Muscle layer of duodenum (tissue), 2 donors: ENCODE results near the gene GRM2.

Experiments
- H3K27ac ChIP-seq: one replicate; pipeline ENCODE4 v1.7.0; 2013; ENCODE audit warnings: mild to moderate bottlenecking, low read length
- H3K27me3 ChIP-seq: one replicate; pipeline ENCODE4 v1.7.0; 2013; ENCODE audit warnings: low read depth, mild to moderate bottlenecking, control low read depth, low read length
- H3K36me3 ChIP-seq, 2 donors: one replicate each; pipeline ENCODE4 v1.7.0; 2013; ENCODE audit warnings: low read length in 2 of 2, control low read depth in 1 of 2, mild to moderate bottlenecking in 1 of 2; ENCODE audit not compliant: insufficient read depth in 2 of 2, control insufficient read depth in 1 of 2
- H3K4me1 ChIP-seq, 2 donors: one replicate each; pipeline ENCODE4 v1.7.0; 2013; ENCODE audit warnings: low read length in 2 of 2, mild to moderate bottlenecking in 2 of 2, control low read depth in 1 of 2, moderate library complexity in 1 of 2; ENCODE audit not compliant: insufficient read depth in 2 of 2, control insufficient read depth in 1 of 2
- H3K4me3 ChIP-seq, 2 donors: one replicate each; pipeline ENCODE4 v1.7.0; 2013; ENCODE audit warnings: low read length in 2 of 2, low read depth in 1 of 2, mild to moderate bottlenecking in 1 of 2
- H3K9me3 ChIP-seq, 2 donors: one replicate each; pipeline ENCODE4 v1.7.0; 2013; ENCODE audit warnings: low read length in 2 of 2, control low read depth in 1 of 2, mild to moderate bottlenecking in 1 of 2; ENCODE audit not compliant: control insufficient read depth in 1 of 2
- donor health status: healthy.

GRM2 gene

DNA sequence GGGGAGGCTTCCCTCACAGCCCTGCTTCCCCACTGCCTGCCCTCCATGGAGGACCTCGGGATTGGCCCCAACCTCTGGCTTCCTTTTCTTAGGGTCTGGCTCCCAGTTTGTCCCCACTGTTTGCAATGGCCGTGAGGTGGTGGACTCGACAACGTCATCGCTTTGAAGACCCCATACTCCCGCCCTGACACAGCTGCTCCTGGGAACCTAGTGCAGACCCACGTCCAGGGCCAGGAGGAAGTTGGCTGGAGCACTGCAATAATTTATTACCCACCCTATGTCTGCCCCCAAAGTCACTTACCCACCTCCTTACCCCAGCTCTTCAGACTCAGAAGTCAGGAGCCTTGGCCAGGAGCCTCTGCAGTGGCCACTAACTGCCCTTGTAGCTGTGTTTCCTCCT is 11.1 kb downstream of the GRM2 start:
- Histone ChIP-seq H3K36me3 (no peaks in the 10 kb centered on the region), H3K27me3 (no peaks in the 10 kb centered on the region), H3K9me3 (no peaks in the 10 kb centered on the region), H3K4me3 (no peak overlapping the region), H3K27ac (no peak overlapping the region), H3K4me1 (no peaks in the 10 kb centered on the region)

DNA sequence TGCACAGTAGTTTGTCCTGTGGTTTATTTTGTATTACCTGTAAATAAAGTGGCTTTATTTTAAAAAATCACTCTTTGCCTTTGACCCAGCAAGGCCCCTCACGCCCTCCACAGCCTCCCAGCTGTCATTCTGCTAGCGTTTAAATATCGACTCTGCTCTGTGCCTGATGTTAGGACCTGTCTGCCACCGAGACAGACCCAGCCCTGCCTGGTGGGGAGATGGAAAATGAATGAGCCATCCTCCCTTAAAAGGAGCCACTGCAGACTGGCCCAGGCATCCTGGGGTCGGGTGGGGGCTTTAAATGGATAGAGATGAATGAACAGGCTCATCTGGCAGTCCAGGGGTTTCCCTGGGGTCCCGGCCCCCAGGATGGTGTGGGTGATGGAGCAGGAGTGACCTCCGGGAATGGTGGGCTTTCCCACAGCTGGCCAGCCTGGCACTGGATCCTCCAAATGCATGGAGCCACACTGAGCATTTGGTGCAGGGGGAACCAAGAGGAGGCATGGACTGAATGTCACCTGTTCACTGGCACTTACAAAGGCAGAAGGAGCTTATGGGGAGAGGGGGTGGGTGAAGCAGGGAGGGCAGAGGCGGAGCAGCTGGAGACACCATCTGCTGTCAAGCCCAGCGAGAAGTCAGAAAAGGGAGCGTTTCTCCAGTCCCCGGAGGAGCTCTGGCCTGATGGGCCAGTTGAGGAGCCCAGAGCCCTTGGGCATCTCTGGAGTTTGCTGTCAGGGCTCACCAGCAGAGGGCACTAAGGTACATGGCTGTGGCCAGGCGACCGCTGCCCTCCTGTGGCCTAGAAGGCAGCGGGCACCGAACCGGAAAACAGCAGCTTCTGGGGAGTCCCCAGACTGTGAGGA is 11.9 kb downstream of the GRM2 start:
- H3K4me3 ChIP-seq, result no peak overlapping the region
- no peaks in the 10 kb centered on the region for H3K27me3 ChIP-seq
- no peak overlapping the region for H3K27ac ChIP-seq

DNA sequence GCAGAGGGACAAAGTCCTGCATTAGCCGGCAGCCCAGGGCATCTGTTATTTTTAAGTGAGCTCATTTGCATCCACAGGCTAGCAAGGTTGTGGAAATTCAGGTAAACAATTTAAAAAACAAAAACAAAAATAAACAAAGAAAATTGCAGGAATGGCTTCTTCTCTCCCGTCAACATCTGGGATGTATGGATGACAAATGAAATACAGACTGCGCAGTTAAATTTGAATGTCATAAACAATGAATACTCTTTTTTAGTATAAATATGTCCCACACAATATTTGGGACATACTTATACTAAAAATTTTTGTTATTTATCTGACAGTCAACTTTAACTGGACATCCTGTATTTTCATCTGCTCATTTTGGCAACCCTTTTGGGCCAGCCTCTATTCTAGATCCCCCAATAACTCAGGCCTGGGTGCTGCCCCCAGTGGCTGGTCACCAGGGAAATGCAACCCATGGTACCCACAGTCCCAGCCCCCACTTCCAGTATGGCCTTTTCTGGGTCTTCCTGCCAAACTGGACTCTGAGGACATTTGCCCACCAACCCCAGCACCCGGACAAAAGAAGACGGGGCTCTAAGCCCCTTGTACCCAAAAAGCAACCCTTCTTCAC is 12.7 kb downstream of the GRM2 start:
- Histone ChIP-seq H3K4me1 (no peaks in the 10 kb centered on the region), H3K27ac (no peak overlapping the region), H3K36me3 (no peaks in the 10 kb centered on the region), H3K27me3 (no peaks in the 10 kb centered on the region), H3K9me3 (no peaks in the 10 kb centered on the region), H3K4me3 (no peak overlapping the region)

More for the DNA sequence above, 11.9 kb downstream of the GRM2 start:
- Histone ChIP-seq H3K9me3 (no peaks in the 10 kb centered on the region), H3K4me1 (no peaks in the 10 kb centered on the region), H3K36me3 (no peaks in the 10 kb centered on the region)

DNA sequence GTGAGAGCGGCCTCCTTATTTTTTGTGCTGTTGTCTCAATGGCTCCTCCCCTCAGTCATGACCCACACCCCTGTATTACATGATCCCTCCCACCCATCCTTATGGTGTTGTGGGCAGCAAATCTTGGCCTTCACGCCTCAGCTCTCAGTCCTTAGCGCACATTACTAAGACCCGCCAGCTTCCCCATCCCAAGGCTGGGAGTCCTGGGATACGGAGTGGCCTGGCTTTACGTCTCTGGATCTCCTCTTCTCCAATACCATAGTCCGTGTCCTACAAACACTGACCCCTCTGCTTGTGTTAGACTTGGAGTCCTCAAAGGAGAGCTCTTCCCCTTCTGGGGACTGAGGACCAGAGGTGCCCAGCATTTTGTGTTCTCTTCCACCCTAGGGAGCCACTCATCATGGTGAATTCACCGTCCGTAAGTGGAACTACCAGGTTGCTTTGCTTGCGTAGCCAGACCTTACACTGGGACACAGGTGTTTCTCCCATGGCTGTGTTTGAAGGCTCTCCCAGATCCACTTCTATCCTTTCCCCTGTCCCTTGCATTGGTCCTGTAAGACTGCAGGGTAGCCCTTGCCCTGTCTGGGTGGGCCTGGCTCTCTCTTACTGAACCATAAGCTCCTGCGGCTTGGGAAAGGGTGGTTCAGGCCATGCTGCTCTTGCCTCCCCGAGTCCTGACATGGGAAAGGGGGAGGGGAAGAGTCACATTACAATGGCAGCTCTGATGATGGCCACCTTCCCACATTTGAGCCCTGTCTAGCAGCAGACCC is 13.6 kb downstream of the GRM2 start:
- H3K27ac ChIP-seq, result no peak overlapping the region
- no peak overlapping the region for H3K4me3 ChIP-seq

DNA sequence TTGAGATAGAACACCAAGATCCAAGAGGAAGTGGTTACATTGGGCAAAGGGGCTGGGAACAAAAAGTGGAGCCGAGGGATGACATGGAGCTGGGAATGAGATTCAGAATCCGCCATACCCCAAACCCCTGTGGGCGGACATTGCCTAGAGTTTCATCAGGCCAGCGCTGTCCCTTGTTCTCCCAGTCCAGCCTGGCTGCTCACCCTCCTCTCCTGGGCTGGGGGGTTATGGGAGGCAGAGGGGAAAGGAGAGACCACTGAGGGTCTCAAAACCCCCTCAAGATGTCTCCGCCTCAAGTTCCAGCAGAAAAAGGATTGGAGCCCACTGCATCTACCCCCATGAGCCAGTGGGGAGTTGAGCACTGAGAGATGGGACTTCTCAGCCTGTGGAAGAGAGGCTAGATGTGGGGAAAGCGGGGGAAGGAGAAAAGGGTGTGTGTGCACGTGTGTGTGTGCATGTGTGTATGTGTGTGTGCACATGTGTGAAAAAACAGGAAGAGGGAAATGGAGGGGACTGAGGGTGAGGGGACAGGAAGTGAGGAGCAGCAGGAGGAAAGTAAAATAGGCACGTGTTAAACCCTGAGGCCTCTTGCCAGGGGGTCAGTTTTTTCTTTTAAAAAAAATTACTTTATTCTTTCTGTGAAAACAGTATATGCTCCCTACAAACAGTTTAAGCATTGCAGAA is 14.3 kb downstream of the GRM2 start:
- no peaks in the 10 kb centered on the region for H3K36me3 ChIP-seq
- H3K4me3 ChIP-seq, result no peak overlapping the region
- H3K4me1 ChIP-seq, result no peaks in the 10 kb centered on the region
- no peaks in the 10 kb centered on the region for H3K9me3 ChIP-seq
- H3K27ac ChIP-seq, result no peak overlapping the region
- H3K27me3 ChIP-seq, result no peaks in the 10 kb centered on the region

More for the DNA sequence above, 13.6 kb downstream of the GRM2 start:
- Histone ChIP-seq H3K9me3 (no peaks in the 10 kb centered on the region), H3K4me1 (no peaks in the 10 kb centered on the region), H3K36me3 (no peaks in the 10 kb centered on the region), H3K27me3 (no peaks in the 10 kb centered on the region)

DNA sequence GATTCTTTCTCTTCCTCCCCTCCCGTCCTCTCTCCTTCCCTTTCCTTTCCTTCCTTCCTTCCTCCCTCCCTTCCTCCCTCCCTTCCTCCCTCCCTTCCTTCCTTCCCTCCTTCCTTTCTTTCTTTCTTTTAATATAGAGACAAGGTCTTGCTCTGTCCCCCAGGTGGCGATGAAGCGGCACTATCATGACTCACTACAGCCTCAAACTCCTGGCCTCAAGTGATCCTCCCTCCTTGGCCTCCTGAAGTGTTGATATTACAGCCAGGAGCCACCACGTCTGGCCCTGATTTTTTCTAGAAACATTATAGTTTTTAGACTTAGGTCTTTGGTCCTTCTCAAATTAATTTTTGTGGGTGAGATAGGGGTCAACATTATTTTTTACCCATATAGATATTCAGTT is 15.5 kb downstream of the GRM2 start:
- no peaks in the 10 kb centered on the region for H3K36me3 ChIP-seq
- H3K27ac ChIP-seq, result no peak overlapping the region
- no peaks in the 10 kb centered on the region for H3K27me3 ChIP-seq
- no peak overlapping the region for H3K4me3 ChIP-seq
- H3K9me3 ChIP-seq, result no peaks in the 10 kb centered on the region
- H3K4me1 ChIP-seq, result no peaks in the 10 kb centered on the region

DNA sequence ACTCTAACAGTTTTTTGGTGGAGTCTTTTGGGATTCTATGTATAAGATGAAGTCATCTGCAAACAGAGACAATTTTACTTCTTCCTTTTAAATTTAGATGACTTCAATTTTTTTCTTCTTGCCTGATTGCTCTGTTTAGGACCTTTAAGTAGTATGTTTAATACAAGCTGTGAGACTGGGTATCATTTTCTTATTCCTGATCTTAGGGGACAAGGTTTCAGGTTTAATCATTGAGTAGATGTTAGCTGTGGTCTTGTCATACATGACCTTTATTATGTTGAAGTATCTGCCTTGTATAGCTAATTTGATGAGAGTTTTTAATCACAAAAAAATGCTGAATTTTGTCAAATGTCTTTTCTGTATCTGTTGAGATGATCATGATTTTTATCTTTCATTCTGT is 20.6 kb downstream of the GRM2 start:
- Histone ChIP-seq H3K36me3 (no peaks in the 10 kb centered on the region), H3K27me3 (no peaks in the 10 kb centered on the region), H3K9me3 (peaks cover 0 to 4% of the 10 kb centered on the region in 2 donors), H3K4me1 (no peaks in the 10 kb centered on the region), H3K4me3 (no peak overlapping the region), H3K27ac (no peak overlapping the region)

DNA sequence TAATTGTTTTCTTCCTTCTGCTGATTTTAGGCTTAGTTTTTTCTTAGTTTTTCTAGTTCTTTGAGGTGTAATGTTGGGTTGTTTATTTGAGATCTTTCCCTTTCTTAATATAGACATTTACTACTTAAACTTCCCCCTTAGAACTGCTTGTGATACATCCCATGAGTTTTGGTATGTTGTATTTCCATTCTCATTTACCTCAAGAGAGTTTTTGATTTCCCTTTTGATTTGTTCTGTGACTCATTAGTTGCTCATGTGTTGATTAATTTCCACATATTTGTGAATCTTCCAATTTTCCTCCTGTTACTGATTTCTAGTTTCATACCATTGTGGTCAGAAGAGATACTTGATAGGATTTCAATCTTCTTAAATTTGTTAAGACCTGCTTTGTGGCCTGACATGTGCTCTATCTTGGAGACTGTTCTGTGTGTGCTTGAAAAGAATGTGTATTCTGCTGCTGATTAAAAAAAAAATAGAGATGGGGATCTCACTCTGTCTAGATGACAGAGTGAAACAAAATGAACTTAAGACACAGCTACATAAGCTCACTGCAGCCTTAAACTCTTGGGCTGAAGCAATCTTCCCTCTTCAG is 22.3 kb downstream of the GRM2 start:
- Histone ChIP-seq H3K4me1 (no peaks in the 10 kb centered on the region), H3K36me3 (no peaks in the 10 kb centered on the region), H3K27ac (no peak overlapping the region), H3K9me3 (peaks cover 0 to 4% of the 10 kb centered on the region in 2 donors), H3K27me3 (no peaks in the 10 kb centered on the region), H3K4me3 (no peak overlapping the region)

DNA sequence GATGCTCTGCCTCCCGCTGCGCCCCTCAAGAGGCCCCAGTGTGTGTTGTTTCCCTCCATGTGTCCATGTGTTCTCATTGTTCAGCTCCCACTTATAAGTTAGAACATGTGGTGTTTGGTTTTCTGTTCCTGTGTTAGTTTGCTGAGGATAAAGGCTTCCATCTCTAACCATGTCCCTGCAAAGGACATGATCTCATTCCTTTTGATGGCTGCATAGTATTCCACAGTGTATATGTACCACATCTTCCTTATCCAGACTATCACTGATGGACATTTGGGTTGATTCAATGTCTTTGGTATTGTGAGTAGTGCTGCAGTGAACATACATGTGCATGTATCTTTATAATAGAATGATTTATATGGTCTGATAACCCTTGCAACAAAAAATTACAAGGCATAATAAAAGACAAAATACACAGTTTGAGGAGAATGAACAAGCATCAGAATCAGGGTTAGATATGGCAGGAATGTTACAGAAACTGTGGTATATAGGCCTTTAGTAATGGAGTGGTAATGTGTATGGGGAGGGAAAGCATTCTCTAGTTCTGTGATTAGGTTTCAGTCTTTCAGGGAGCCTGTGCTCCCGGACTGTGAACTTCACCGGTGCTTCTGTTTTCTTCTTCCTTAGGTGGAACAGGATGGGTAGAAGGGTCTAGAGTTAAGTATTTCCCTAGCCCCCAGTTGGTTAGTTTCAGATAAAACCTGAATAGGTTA is 27.1 kb downstream of the GRM2 start:
- H3K9me3 ChIP-seq, result peaks cover 0 to 4% of the 10 kb centered on the region in 2 donors
- H3K4me3 ChIP-seq, result no peak overlapping the region
- no peaks in the 10 kb centered on the region for H3K36me3 ChIP-seq
- H3K27ac ChIP-seq, result no peak overlapping the region
- no peaks in the 10 kb centered on the region for H3K27me3 ChIP-seq
- H3K4me1 ChIP-seq, result no peaks in the 10 kb centered on the region

DNA sequence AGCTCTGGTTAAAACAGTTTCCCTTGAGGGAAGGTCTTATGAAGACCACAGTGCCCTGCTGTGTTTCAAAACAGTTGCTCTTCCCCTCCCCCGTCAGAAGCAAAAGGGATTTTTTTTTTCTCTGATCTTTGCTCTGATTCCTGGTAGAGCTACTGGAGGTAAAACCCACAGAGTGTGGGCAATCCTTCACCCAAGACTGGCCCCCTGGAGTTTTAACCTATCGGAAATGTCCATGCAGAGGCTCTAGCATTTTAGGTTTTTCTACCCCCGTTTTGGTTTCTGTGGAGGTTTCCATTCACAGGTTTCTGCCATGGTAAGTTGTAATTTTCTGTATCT is 27.7 kb downstream of the GRM2 start:
- H3K4me1 ChIP-seq, result no peaks in the 10 kb centered on the region
- H3K27ac ChIP-seq, result no peak overlapping the region
- H3K4me3 ChIP-seq, result no peak overlapping the region
- H3K36me3 ChIP-seq, result no peaks in the 10 kb centered on the region
- peaks cover 0 to 4% of the 10 kb centered on the region in 2 donors for H3K9me3 ChIP-seq
- H3K27me3 ChIP-seq, result no peaks in the 10 kb centered on the region
